Prostate gland (tissue), 2 donors: ENCODE measurements around the gene VSNL1.

Experiments used
- POLR2A ChIP-seq: fragments of 450-650 bp; IDR thresholded peaks from one replicate; pipeline ENCODE4 v1.6.1; 2016; ENCODE audit warnings: antibody characterized with exemption, mild to moderate bottlenecking
- POLR2AphosphoS5 ChIP-seq: sonication (generic); formaldehyde crosslinking; IDR thresholded peaks from one replicate; pipeline ENCODE4 v1.6.1; 2017; ENCODE audit warnings: antibody characterized with exemption
- TF ChIP-seq, protein P1 (sequence below), 4 experiments: fragments of 200-600 bp in 2 of 4; fragments of 450-650 bp in 2 of 4; sonication (generic) in 2 of 4; IDR thresholded peaks; 1 replicate in 3 of 4; 2 replicates in 1 of 4; pipeline ENCODE4 v1.5.1; 2016 to 2019; ENCODE audit warnings: antibody characterized with exemption in 4 of 4, mild to moderate bottlenecking in 2 of 4, moderate library complexity in 2 of 4

DNA sequence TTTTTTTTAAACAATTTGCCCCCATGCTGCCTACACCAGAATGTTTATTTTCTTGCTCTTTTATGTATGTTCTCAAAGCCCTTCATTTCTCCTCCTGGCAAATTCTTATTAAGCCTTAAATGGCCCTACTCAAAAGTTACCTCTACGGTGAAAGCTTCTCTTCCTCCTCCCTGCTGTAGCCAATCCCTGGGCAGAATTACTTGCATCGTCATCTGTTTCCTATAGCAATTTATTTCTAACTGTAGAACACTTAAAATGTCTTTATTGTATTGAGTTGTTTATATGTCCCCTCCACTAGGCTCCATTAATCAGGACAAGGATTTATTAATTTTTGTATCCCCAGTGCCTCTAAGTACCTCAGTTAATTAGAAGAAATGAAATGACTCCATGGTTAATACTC is 19.7 kb upstream of the VSNL1 start:
- TF ChIP-seq, protein P1, sequence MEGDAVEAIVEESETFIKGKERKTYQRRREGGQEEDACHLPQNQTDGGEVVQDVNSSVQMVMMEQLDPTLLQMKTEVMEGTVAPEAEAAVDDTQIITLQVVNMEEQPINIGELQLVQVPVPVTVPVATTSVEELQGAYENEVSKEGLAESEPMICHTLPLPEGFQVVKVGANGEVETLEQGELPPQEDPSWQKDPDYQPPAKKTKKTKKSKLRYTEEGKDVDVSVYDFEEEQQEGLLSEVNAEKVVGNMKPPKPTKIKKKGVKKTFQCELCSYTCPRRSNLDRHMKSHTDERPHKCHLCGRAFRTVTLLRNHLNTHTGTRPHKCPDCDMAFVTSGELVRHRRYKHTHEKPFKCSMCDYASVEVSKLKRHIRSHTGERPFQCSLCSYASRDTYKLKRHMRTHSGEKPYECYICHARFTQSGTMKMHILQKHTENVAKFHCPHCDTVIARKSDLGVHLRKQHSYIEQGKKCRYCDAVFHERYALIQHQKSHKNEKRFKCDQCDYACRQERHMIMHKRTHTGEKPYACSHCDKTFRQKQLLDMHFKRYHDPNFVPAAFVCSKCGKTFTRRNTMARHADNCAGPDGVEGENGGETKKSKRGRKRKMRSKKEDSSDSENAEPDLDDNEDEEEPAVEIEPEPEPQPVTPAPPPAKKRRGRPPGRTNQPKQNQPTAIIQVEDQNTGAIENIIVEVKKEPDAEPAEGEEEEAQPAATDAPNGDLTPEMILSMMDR (IDR thresholded peaks at IDR 0.05): no peak
- TF ChIP-seq POLR2AphosphoS5 (no peak), POLR2A (no peak)
